NCI-H69 (cell line): ENCODE results near the gene FBXL17.
A peak's percentile ranks its signal among the peaks of the same experiment; 100 is the strongest.

Experiments
- DNase-seq: peaks from one replicate; lab custom pipeline; 2025; lab: John Stamatoyannopoulos, UW

Gene FBXL17

GRCh38 chr5:107809201-107810034, 572.5 kb downstream of the FBXL17 start:
- DNase-seq, result peak; percentile 75
